ENCODE results near the gene NANOS3.

The NANOS3 gene

GRCh38 chr19:13885826-13886365, 9.0 kb downstream of the NANOS3 start:
- no peak for DNase-seq (ENCODE audit: low read depth in 3 of 3)

- DNase-seq (ENCODE audit: low read depth in 3 of 3): no peak
Observed at GRCh38 chr19:13887018-13887436, 10.1 kb downstream of the NANOS3 start.

GRCh38 chr19:13887517-13887916, 10.6 kb downstream of the NANOS3 start:
- DNase-seq (ENCODE audit: low read depth in 3 of 3): no peak

GRCh38 chr19:13888281-13888680, 11.3 kb downstream of the NANOS3 start:
- DNase-seq (ENCODE audit: low read depth in 3 of 3): no peak

- no peak for DNase-seq (ENCODE audit: low read depth in 3 of 3)
Observed at GRCh38 chr19:13890136-13890535, 13.2 kb downstream of the NANOS3 start.

GRCh38 chr19:13892870-13893269, 15.9 kb downstream of the NANOS3 start:
- no peak for DNase-seq (ENCODE audit: low read depth in 3 of 3)

- no peak for DNase-seq (ENCODE audit: low read depth in 3 of 3)
Observed at GRCh38 chr19:13894552-13894951, 17.6 kb downstream of the NANOS3 start.

GRCh38 chr19:13896227-13896626, 19.3 kb downstream of the NANOS3 start:
- DNase-seq (ENCODE audit: low read depth in 3 of 3): no peak

- no peak for DNase-seq (ENCODE audit: low read depth in 3 of 3)
Observed at GRCh38 chr19:13899393-13899792, 22.5 kb downstream of the NANOS3 start.

GRCh38 chr19:13899912-13900584, 23.1 kb downstream of the NANOS3 start:
- no peak for DNase-seq (ENCODE audit: low read depth in 3 of 3)

GRCh38 chr19:13902993-13903555, 26.1 kb downstream of the NANOS3 start:
- DNase-seq (ENCODE audit: low read depth in 3 of 3): no peak

GRCh38 chr19:13905634-13906520, 28.9 kb downstream of the NANOS3 start, which contains the start of the genes BRME1 and CC2D1A:
BRME1 (minus strand) TSS chr19:13906117; CDS start chr19:13904892, 1,225 bp downstream.
CC2D1A (plus strand) TSS chr19:13906201; CDS start chr19:13906442, 241 bp downstream.
- peak; percentile 90 to 93 (median 91) for DNase-seq (ENCODE audit: low read depth in 3 of 3)

- no peak for DNase-seq (ENCODE audit: low read depth in 3 of 3)
Observed at GRCh38 chr19:13906521-13906904, 29.6 kb downstream of the NANOS3 start.

GRCh38 chr19:13906910-13907309, 30.0 kb downstream of the NANOS3 start:
- DNase-seq (ENCODE audit: low read depth in 3 of 3): no peak

- no peak for DNase-seq (ENCODE audit: low read depth in 3 of 3)
Observed at GRCh38 chr19:13908674-13909073, 31.7 kb downstream of the NANOS3 start.

GRCh38 chr19:13909430-13909829, 32.5 kb downstream of the NANOS3 start:
- no peak for DNase-seq (ENCODE audit: low read depth in 3 of 3)

GRCh38 chr19:13913352-13913751, 36.4 kb downstream of the NANOS3 start:
- no peak for DNase-seq (ENCODE audit: low read depth in 3 of 3)

GRCh38 chr19:13914777-13915176, 37.8 kb downstream of the NANOS3 start:
- DNase-seq (ENCODE audit: low read depth in 3 of 3): no peak

- DNase-seq (ENCODE audit: low read depth in 3 of 3): no peak
Observed at GRCh38 chr19:13917888-13918406, 41.0 kb downstream of the NANOS3 start.

- DNase-seq (ENCODE audit: low read depth in 3 of 3): no peak
Observed at GRCh38 chr19:13918726-13919411, 41.9 kb downstream of the NANOS3 start.

- DNase-seq (ENCODE audit: low read depth in 3 of 3): no peak
Observed at GRCh38 chr19:13920524-13920923, 43.6 kb downstream of the NANOS3 start.
